Measurements from ENCODE around the gene WBP1.
A peak's percentile ranks its signal among the peaks of the same experiment; 100 is the strongest.
"Not testable (repeated sequence)": the region's sequence is repeated elsewhere in the genome, so short reads cannot be mapped to it uniquely, and the experiment has no call there.

WBP1 gene

DNA sequence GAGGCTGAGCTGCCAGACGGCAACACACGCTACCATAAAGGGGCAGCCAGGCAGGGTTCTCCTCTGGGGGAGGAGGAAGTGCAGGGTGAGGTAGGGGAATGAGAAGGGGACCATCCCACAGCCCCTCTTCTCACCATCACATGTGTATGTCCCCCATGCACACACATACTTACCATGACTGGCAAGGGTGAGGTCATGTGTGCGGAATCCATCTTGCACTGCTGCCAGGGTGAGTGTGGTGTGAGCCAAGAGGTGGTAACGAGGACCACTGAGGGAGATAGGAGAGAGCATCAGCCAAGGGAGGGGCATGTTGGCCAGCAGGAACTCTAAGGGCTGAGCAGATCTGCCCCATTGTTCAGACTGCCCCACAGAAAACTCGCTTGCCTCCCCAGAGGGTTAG is 29.6 kb upstream of the WBP1 start:
- no peak for DNase-seq

DNA sequence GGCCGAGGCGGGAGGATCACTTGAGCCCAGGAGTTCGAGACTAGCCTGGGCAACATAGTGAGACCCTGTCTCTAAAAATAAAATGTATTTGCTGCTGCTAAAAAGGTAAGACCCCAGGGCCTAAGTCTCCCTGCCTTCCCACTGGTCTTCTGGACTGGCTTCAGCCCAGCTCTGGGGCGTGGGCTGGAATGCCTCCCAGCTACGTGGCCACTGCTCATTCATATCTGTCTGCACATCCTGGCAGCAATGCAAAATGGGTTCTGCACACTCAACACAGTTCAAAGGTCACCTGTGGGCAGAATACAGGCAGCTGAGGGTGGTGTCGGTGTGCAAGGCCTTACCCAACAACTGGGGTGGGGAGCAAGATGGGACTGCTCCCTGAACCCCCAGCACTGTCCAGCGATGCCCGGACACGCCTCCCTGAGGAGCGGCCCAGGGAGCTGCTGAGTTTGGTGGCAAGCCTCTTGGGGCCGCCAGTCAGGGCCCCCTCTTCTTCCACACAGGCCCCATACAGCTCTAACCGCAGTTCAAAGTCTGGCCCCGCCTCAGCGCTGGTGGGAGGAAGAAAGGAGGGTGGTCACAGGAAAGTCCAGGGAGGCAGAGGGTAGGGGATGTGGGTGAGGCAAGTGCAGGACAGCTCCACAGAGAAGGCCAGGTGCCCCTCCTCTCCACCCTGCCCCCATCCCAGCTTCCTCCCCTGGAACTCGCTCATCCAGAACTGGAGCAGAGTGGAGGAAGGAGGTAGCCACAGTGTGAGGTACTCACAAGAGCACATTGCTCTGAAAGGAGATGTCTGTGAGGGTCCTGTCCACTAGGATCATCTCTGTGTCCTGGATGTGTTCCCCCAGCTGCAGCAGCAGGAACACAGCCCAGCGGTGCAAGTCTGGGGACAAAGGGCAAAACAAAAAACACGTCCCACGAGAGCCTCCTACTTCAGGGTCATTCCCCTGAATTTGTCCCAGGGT is 28.5 kb upstream of the WBP1 start:
- no peak for DNase-seq

DNA sequence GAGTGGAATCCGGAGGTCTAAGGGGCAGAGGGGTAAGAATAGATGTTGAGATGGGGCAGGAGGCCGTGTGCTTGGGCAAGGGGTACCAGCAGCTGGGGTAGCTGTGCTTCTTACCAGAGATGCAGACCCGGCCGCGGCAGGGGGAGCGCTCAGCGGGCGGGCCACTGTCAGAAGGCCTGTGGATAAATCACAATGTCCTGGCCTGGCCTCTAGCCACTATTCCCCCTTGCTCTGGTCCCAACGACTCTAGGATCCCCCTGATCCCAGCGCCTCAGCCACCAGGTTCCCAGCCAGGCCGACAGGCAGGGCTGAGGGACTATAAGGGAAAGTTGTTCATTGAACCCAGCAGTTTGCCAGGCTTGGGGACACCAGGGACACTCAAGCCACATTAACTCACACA is 27.7 kb upstream of the WBP1 start:
- DNase-seq, result no peak

DNA sequence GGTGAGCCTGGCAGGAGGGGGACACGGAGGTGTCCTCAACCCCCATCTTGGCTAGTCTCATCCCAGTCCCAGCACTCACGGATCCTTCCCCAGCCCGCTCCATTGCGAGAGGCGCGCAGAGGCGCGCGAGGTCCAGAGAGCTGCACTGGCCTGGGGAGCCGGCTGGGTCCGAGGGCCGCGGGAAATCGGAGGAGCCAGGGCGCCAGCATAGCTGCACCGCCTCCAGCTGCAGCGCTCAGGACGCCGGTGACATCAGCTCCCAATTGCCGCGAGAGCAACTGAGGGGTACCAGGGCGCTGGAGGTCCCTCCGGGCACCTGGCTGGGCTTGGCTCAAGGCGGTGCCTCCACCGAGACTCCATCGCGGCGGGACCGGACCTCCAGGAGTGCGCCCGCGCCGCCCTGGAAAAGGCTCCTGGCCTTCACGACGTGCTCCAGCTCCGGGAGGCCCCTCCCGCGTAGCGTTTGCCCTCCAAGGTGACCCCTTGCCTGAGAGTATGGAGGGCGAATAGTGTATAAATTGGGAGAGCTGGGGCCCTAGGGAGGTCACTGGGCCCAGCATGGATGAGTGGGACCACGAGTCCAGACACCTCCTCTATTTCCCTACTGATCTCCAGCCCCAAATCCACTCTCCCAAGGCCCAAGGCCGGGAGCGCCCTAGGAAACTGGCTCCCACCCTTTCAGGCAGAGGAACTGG is 22.0 kb upstream of the WBP1 start:
- DNase-seq, result no peak

DNA sequence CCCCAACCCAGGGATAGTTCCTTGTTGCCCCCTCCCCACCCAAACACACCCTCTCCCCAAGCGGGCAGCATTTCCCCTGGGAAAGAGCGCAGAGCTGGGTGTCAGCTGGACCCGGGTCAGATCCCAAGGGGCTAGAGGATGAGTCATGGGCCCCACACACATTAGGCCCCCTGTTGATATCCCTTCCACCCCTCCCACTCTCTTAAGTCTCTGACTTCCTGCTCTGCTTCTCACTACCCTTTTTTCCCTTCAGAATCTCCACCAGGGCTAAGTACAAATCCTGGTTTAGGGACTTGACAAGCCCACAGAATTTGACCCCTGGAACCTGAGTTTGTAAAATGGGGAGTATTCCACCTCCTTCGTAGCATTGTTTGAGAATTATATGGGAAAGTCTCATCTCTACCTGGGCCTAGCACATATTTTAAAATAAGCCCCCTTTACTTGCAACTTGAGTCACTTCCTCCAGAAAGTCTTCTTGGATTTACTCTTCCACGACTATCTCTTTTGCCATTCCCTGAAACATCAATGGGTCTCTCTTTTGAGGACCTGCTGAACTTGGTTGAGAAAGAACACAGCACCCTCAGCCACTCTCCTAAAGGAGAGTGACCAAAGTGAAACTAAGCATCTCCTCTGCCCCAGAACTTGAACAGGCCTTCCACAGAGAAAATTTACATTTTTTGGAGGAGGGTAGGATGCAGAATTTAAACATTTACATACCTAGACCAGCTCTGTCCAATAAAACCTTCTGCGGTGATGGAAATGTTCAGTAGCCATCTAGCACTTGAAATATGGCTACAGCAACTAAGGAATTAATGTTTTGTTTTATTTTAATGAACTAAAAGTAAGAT is 21.2 kb upstream of the WBP1 start:
- DNase-seq, result peak; percentile 22

DNA sequence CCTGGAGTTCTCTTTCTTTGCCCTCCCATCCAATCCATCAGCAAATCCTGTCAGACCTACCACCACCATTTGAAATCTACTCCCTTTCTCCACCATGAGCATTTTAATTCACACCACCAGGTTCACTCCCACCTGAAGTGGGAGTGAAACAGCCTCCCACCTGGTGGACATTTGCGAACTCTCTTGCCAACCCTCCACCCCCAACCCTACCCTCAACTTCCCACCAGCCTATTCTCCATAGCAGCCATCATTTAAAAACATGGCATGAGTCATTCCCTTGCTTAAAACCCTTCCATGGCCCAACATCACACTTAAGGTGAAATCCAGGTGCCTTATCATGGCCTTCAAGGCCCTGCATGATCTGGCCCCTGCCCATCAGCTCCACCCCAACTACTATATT is 20.0 kb upstream of the WBP1 start:
- no peak for DNase-seq

DNA sequence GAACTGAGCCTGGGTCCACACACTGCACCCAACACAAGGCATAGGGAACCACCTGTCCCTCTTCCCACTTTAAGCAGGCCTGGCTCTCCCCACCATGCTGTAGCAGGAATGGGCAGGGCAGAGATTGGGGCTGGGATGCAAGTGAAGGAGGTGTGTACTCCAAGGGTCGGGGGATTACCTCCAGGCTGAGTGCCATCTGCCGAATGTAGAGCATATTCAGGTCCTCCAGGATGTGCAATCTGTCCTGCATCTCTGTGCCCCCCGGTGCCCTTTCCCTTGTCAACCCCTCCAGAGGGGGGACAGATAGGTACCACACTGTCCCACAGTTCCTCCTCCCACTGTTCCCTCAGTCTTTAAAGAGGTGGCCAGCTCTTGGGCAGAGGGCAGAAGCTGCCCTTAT is 18.9 kb upstream of the WBP1 start:
- no peak for DNase-seq

DNA sequence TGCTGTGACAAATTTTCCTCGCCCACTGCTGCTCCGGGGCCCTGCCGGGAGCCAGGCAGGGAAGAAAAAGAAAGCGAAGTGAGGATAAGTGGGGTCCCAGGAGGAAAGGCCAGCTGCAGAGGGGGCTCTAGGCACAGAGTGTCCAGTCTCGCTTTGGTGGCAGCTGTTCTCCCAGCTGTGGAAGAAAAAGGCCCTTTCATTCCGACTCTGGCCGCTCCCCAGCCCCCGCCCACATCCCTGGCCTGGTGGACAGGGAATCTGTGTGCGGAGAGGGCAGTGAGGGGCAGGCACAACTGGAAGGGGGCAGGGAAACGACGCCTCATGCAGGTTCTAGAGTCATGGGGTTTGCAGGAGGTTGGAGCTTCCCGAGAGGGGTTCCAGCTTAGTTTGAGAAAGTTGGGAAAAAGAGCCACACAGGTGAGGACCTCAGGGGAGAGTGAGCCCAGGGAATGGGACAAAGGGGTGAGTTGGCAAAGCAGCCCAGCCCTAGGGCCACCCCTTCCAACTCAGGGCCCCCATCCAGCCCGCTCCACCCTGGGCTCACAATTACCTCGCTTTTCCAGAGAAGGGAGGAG is 18.3 kb upstream of the WBP1 start:
- DNase-seq, result peak; percentile 20

DNA sequence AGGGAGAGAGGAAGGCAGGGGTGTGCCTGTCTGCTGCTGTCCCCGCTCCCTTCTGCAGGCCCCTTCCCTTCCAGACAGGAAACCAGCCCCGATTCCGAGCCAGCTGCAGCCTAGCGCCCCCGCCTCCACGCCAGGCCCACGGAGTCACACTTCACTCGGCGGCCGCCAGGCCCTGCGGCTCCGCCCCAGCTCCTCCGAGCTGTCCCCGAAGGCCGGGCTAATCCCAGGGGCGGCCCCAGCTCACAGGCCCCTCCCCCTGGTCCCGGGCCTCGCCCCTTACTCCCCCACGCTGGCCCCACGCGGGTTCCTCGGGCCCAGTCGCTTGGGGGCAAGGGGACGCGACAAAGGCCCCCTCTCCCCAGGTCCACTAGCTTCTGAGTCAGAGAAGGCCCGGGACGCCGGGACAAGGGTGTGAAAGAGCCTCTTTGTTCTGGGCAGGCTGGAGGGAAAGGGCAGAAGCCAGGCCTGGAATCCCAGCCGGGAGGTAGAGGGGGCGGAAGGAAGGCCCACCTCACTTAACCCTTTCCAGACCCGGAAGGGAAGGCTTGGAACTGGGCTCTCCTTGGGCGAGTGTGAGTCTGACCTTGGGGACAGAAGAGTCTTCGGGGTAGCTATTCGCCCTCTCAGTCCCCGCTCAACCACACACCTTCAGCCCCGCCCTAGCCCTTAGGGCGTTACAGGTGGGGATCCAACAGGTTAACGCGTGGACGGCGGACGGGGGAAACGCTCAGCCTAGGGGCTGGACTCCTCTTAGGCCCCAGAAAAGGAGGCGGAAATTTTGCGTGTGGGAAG is 17.7 kb upstream of the WBP1 start:
- DNase-seq, result peak; percentile 85

DNA sequence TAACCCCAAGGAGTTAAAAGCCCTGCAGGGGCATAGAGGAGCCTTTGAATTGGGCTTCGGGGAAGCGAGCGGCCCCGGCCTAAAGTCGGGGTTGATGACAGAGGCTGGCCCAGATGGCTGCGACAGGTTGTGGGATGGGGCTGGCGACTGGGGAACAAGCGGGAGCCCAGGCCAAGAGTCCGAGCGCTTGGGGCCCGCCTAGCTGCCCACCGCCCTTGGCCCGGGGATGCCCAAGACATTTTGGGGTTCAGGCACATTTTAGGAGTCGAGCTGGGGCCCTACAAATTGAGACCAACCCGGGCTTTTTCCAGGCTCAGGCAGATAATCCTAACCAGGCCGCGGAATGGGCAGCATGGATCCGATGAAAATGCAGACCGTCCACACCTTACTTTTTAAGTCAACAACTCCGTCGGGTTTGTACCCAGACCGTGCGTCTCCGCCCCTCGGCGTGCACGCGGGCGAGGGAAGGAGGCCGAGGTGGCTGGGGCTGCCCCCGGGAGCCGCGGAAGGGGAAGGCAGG is 17.0 kb upstream of the WBP1 start:
- DNase-seq, result no peak

DNA sequence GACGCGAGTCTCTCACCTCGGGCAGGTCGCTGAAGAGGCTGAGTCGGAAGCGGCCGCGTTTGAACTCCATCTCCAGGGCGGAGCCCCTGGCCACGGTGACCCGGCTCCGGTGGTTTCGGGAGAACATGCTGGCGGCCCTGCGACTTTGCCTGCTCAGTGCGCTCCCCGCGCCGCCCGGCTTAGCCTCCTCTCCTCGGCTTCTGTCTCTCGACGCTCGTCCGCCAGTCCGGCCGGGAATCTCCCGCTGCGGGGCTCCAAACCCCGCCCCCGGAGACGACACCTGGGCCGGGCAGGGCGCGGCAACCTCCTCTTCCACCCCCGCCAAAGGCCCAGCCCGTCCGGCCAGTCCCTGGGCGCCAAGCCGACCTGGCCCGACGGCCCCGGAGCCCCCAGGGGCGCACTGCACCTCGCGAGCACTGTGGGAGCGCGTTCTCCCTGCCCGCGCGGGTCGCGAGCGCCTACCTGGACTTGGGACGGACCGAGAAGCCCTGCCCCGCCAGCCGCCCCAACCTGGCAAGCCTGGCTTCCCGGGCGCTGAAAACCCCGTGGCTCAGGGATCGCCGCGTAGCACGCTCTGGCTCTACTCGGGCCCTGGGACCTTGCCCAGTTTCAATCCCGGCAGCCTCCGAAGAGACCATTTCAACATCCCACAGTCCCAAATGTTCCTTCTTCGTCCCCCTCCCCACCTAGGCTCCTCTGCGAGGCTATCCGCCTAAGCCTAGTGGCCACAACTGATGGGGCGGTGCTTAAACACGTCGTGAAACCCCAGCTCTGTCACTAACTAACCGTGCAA is 16.4 kb upstream of the WBP1 start, which contains the start of gene RTKN:
RTKN (minus strand) TSS at position 248 of the 793 bp plus-strand sequence; CDS start at position 127, 121 bp downstream.
- no peak for DNase-seq

DNA sequence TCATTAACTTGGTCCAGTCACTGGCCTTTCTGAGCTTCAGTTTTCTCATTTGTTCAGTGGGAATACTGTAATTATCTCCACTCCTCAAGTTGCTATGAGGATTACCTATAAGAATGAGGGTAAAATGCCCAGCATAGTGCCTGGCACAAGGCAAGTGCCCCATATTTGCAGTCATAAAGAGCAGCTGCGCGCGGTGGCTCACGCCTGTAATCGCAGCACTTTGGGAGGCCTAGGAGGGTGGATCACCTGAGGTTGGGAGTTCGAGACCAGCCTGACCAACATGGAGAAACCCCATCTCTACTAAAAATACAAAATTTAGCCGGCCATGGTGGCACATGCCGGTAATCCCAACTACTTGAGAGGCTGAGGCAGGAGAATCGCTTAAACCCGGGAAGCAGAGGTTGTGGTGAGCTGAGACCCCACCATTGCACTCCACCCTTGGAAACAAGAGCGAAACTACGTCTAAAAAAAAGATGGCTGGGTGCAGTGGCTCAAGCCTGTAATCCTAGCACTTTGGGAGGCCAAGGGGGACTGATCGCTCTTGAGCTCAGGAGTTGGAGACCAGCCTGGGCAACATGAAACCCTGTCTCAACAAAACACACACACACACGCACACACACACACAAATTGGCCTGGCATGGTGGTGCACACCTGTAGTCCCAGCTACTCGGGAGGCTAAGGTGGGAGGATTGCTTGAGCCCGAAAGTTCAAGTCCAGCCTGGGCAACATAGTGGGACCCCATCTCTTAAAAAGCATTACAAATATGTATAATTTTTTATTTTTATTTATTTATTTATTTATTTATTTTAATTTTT is 15.5 kb upstream of the WBP1 start:
- not testable (repeated sequence) for DNase-seq

DNA sequence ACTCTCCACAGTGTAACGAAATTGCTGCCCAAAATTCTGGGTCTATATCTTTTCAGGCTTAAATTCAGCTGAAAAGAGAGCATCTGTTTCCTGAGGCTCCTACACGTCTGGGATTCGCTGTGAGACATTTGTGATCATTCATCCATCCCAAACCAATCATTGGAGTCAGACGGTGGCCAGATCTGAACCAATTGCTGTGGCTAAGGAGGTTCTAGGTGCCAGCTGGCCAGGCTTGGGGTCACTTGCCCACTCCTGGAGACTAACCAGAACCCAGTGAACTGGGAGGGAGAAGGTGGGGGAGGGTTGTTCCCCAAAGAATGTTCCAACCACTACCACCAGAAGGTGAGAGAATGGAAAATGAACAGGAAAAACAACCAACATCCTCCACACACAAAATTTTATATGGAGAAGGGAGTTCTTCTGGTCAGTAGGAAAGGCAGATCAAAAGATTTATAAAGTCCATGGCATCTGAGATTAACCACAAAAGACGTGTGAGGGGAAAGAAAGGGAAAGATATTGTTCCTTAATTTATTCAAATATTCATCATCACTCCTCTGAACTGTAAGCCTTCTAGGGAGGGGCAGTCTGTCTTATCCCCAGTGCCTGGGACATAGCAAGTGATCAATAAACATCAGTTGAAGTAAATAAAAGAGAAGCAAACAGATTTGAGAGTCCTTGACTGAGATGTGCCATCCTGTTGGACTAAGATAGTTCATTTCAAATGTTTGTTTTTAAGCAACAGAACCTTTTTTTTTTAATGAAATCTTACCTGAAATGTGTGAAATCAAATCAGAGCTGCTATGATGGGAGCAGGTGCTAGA is 13.5 kb upstream of the WBP1 start:
- no peak for DNase-seq

DNA sequence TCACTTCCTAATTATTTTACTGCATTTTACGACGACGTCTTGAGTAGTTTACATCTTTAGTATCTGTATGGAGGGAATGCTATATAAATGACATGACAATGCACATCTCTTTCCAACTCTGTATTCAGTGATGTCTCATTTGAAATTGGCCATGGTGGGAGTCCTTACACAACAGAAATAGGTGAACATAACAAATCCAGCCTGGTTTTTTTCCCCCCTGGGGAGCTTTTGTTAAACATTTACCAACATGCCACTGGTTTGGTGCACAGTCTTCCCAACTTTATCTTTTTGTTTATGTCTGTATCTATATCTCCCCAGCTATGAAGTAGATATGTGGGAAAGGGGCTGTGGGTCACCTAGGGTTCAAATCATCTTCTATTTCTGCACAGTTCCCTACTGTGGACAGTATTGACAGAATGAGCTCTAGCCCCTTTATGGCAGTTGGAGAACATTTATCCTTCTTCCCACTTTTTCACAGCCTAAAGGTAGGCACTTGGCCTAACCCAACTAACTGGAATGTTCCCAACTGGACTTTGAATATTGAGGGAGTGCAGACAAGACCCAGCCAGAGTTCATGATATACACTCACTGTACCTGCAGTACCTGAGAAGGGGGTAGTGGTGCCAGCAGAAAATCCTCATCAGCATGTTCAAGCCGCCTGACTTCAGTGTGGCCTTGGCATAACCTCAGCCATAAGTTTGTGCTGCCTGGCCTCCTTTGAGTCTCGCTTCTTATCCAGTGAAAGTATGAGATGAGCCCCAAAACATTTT is 10.8 kb upstream of the WBP1 start:
- no peak for DNase-seq

DNA sequence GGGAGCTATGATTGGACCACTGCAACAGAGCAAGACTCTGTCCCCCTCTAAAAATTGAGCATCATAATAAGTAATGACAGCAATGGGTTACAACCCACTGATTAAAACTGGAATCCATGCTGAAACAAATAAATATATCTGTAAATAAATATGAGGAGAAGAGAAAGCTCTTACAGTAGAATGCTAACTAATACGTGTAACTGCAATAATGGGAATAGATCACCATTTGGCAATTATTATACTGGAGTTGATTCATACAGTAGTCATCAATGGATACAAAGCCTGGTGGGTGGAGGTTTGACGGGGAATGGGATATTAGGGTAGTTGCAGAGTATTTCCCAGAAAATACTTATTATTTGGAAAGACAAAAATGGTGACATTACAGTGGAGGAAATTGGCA is 9.5 kb upstream of the WBP1 start:
- DNase-seq, result no peak

DNA sequence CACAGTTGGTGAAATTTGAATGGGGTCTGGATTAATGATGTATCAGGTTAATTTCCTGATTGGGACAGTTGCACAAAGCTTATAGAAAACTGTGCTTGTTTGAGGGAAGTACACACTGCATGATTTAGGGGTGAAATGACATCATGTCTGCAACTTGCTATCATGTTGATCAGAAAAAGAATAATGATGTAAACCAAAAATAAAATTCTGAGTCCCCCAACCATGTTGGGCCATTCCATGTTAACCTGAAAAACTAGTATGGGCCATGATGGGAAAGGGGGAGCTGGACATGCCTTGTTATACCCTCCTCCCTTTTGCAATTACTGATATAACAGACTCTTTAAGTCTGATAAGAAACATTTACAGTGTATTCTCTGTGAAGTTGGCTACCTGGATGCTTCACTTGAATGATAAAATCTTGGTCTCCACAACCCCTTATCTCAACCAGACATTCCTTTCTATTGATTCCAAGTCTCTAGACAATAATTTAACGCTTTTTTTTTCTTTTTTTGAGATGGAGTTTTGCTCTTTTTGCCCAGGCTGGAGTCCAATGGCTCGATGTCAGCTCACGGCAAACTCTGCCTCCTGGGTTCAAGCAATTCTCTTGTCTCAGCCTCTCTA is 7.6 kb upstream of the WBP1 start:
- DNase-seq, result no peak

DNA sequence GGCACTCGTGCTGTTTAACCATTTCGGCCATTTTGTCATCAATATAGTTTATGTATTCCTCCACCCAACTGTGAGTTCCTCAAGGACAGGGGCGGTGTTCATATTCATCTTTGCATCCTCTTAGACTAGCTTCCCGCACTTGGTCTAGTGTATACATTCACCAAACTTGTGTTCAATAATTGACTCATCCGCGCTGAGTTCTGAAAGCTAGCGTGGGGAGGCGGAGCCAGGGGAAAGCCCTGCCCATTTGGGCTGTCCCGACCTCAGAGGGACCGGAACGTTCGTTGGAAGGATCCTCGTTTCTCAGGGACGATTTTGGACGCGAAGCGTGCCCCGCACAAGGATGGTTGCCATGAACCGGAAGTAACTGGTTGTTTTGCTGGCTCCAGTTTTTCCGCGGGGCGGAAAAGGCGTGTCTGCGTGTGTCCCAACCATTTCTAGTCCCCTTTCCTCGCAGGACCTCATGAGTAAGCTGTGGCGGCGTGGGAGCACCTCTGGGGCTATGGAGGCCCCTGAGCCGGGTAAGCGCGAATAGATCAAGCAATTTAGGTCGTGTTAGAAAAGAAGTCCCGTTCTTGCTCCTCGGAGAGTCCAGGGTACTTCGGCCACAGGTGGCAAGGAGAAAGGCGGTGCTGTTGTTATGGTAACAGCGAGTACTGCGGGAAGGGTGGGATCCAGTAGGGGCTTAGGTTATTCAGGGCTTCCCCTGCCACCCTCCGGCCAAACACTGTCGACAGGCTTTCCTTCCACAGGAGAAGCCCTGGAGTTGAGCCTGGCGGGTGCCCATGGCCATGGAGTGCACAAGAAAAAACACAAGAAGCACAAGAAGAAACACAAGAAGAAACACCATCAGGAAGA is 3.4 kb upstream of the WBP1 start, which contains the start of gene INO80B:
INO80B (plus strand) TSS at position 434 of the 858 bp plus-strand sequence; CDS start at position 464, 30 bp downstream.
- DNase-seq, result peak; percentile 98
